ENCODE results near the gene ADAMTSL3.

DNA sequence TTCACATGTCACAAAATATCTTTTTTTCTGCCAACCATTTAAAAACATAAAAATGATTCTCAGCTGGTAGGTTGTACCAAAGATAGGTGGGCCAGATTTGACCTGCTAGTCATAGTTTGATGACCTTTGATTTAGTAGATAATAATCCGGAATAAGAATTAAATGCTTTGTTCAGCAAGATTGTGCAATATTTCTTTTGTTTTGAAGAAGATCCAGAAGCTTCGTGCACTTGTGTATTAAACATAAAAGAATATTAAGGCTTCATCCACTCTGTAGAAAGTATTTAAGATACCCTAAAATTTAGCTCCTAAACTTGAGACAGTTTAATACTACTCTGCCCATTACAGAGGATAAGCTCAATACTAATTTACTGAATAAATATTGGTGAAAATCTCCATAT is 258.4 kb downstream of the ADAMTSL3 start:
- TF ChIP-seq, protein P1, sequence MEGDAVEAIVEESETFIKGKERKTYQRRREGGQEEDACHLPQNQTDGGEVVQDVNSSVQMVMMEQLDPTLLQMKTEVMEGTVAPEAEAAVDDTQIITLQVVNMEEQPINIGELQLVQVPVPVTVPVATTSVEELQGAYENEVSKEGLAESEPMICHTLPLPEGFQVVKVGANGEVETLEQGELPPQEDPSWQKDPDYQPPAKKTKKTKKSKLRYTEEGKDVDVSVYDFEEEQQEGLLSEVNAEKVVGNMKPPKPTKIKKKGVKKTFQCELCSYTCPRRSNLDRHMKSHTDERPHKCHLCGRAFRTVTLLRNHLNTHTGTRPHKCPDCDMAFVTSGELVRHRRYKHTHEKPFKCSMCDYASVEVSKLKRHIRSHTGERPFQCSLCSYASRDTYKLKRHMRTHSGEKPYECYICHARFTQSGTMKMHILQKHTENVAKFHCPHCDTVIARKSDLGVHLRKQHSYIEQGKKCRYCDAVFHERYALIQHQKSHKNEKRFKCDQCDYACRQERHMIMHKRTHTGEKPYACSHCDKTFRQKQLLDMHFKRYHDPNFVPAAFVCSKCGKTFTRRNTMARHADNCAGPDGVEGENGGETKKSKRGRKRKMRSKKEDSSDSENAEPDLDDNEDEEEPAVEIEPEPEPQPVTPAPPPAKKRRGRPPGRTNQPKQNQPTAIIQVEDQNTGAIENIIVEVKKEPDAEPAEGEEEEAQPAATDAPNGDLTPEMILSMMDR (conservative IDR thresholded peaks at IDR 0.05 in 1 of 2, IDR thresholded peaks at IDR 0.05 in 1 of 2; ENCODE audit: low read depth in 1 of 2, low read length in 2 of 2) = no peak
- TF ChIP-seq EZH2 (IDR thresholded peaks at IDR 0.05; ENCODE audit: low read length, missing control alignments) = no peak
